DMS153 treated with DMSO at 0.1 percent for 48 hours (cell line): Measurements from ENCODE around the gene MED22.
A peak's percentile ranks its signal among the peaks of the same experiment; 100 is the strongest.
"Not testable (repeated sequence)": the region's sequence is repeated elsewhere in the genome, so short reads cannot be mapped to it uniquely, and the experiment has no call there.

ENCODE experiments used
- DNase-seq: peaks from one replicate; lab custom pipeline; 2025; ENCODE audit not compliant: unreplicated experiment; lab: John Stamatoyannopoulos, UW

Gene MED22

GRCh38 chr9:133339641-133340040 lies 8.3 kb downstream of the MED22 start:
- no peak for DNase-seq

GRCh38 chr9:133335924-133336811 lies 11.8 kb downstream of the MED22 start, which contains the start of gene SURF6:
TSS of gene SURF6 (minus strand) at chr9:133336188. CDS start at chr9:133336132, 56 bp downstream.
- DNase-seq: peak; percentile 88

- not testable (repeated sequence) for DNase-seq
Measured at GRCh38 chr9:133334888-133335287, 13.0 kb downstream of the MED22 start.

DNA sequence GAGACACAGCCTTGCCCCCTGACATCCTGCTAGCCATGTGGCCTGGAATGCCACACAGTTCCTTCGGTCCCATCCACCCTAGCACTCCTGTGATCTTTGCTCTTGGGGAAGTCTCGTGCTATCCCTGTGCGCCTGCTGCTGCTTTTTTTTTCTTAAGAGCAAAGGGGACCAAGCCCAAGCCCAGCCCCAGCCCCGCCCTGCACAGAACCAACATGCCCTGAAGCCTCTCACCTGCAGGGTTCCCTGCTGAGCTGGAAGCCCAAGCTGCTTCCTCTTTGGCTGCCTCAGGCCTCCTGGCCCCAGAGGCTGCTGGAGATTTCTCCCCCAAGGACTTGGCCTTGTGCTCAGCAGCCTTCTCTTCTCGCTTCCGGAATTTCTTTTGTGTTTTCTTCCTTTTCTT lies 13.8 kb downstream of the MED22 start:
- DNase-seq: no peak

GRCh38 chr9:133333566-133333965 lies 14.4 kb downstream of the MED22 start:
- no peak for DNase-seq

GRCh38 chr9:133333011-133333410 lies 14.9 kb downstream of the MED22 start:
- no peak for DNase-seq

GRCh38 chr9:133332381-133332730 lies 15.6 kb downstream of the MED22 start:
- DNase-seq: no peak

- no peak for DNase-seq
Measured at GRCh38 chr9:133331641-133332380, 16.1 kb downstream of the MED22 start.

DNA sequence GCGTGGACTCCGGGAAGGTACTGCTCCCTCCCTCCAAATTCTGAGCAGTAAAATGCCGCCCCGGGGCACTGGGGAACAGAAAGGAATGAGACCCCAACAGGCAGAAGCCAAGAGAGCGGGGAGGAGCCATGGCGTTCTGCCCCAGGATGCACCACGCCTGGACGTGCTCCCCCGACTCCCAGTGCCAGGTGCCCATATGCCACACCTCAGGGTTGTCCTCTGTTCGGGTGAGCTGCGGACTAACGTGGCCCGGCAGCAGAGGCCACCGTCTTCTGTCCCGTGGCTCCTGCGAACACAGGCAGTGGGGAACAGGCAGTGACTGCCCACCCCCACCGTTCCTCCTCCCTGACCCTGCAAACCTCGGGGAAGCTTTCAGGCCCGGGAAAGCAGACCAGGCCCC lies 16.7 kb downstream of the MED22 start:
- no peak for DNase-seq

DNA sequence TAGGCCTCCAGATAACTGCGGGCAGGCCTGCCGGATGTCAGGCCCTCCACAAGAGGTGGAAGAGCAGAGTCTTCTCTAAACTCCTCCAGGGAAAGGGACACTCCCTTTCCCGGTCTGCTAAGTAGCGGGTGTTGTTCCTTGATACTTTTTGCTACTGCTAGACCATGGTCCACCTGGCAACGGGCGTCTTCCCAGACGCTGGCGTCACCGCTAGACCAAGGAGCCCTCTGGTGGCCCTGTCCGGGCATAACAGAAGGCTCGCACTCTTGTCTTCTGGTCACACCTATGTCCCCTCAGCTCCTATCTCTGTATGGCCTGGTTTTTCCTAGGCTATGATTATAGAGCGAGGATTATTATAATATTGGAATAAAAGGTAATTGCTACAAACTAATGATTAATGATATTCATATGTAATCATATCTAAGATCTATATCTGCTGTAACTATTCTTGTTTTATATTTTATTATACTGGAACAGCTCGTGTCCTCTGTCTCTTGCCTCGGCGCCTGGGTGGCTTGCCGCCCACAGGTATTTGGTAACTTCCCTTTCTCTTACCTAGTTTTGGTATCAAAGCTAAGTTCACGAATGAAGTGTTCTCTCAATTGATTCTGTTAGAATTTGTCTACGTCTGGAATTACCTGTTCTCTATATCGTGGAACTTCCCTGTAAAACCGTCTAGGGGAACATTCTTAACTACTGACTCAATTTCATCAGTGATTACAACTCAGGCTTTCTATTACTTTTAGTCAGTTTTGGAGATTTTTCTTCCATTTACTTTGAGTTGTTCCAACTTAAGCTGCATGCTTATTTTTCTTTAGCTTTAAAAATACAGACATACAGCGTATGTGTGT lies 18.4 kb downstream of the MED22 start:
- not testable (repeated sequence) for DNase-seq

- DNase-seq: no peak
Measured at GRCh38 chr9:133327834-133328484, 20.0 kb downstream of the MED22 start.

DNA sequence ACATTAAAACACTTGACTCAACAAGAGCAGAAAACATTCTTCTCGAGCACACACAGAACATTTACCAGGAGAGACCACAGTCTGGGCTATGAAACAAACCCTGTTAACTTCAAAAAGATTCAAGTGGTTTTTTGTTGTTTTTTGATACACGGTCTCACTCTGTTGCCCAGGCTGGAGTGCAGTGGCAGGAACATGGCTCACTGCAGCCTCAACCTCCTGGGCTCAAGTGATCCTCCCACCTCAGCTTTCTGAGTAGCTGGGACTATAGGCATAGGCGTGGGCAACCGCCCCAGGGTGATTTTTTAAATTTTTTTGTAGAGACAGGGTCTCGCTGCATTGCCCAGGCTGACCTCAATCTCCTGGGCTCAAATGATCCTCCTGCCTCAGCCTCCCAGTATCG lies 20.9 kb downstream of the MED22 start:
- DNase-seq: not testable (repeated sequence)

GRCh38 chr9:133323991-133324703 lies 23.8 kb downstream of the MED22 start:
- DNase-seq: no peak

- DNase-seq: no peak
Measured at GRCh38 chr9:133323211-133323610, 24.7 kb downstream of the MED22 start.

DNA sequence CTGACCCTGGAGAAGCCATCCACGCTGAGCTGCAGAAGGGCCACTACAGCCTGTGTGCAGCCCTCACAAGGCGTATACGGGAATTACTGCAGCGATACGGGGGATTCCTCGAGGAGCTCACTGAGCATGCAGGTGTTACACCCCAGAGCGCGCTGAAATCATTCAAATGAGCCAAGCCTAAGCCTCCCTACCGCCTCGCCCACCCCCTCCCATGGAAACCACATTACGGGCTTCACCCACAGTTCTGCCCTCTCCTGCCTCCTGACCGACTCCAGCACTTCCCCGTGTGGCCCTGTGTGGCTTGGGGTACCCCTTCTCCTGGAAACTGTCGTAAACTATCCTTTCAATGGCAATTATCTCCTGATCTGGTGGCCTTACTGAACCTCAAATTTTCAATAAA lies 25.2 kb downstream of the MED22 start:
- no peak for DNase-seq

DNA sequence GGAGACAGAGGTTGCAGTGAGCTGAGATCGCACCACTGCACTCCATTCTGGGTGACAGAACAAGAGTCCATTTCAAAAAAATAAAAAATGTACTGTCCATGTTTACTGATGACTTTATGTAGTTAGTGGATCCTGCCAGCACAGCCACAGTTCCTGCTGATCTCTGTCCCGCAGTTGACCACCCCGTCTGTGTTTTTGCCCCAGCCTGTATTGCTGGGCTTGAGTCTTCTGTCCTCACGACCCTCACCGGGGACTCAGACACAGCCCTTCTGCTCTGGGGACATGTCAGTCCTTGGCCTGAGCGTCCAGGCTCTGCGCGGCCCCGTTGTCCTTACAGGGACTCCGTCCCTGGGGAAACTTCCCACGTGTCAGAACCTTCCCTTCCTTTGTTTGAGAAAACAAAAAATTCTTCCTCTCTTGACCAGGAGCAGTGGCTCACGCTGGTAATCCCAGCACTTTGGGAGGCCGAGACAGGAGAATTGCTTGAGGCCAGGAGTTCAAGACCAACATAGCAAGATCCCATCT lies 26.5 kb downstream of the MED22 start:
- DNase-seq: no peak

DNA sequence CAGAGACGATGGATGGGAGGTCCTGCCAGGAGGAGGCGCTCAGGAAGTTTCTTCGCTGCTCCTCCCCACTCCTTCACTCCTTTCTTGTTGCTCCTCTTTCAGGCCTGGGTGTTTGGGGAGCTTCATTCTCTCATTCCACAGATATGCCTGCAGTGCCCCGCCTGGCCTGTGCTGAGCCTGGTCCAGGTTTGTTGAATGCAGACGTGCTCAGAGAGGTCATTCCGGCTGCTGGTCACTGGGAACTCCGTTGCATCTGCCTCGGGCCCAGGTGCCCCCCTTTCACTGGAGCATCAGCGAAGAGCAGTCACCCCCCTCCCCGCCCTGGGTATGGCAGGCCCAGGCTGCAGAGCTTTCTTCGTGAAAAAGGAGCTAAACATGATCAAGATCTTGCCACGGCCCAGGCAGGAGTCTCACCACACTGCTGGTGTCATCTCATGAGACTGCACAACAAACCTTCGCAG lies 27.5 kb downstream of the MED22 start:
- no peak for DNase-seq

- not testable (repeated sequence) for DNase-seq
Measured at GRCh38 chr9:133317551-133317950, 30.4 kb downstream of the MED22 start.

DNA sequence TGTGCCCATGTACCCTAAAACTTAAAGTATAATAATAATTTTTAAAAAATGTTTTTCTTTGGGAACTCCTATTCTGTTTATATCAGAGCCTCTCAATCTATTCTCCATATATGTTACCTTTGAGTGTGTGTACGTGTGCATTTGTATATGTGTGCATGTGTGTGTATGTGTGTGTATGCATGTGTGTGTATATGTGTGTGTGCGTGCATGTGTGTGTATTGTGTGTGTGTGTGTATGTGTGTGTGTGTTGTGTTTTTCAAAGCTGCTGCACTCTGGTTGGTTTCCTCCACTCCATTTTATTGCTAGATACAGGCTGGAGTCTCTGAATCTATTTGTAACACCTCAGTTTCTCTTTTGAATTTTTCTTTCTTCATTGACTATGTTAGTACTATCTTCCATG lies 31.9 kb downstream of the MED22 start:
- DNase-seq: no peak

DNA sequence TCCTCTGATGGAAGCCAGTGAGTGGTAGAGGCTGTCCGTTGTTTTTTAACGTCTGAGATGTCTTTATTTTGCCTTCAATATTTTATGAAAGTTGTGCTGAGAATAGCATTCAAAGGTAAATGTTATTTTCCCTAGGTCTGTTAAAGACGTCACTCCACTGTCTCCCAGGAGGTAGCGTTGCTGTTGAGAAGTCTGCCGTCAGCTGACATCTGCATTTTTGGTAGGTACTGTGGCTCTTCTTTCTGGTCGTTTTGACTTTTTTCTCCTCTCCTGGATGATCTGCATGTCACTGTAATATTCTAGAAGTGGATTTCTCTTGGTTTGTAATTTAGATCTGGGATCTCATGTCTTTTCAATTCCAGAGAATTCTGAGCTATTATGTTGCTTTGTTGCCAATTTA lies 38.3 kb downstream of the MED22 start:
- no peak for DNase-seq
